Stimulated activated CD8-positive, alpha-beta memory T cell treated with anti-CD3 and anti-CD28 coated beads, Interleukin-7, amount 100 ng/mL, for 1 hour (primary cell): ENCODE data around the gene MDM4.
"Not testable (repeated sequence)": the region's sequence is repeated elsewhere in the genome, so short reads cannot be mapped to it uniquely, and the experiment has no call there.

Experiments
- DNase-seq, 2 donors: peaks; one replicate each; pipeline ENCODE4 v3.0.0-alpha.2; 2020; ENCODE audit warnings: low read depth in 2 of 2

The MDM4 gene

GRCh38 chr1:204562075-204562990 lies 46.1 kb downstream of the MDM4 start:
- DNase-seq: no peak

GRCh38 chr1:204563307-204563706 lies 47.1 kb downstream of the MDM4 start:
- no peak for DNase-seq

GRCh38 chr1:204563780-204564179 lies 47.6 kb downstream of the MDM4 start:
- no peak for DNase-seq

- DNase-seq: no peak
Observed at GRCh38 chr1:204564835-204565234, 48.6 kb downstream of the MDM4 start.

- peak in 1 of 2 donors; percentile 18 for DNase-seq
Observed at GRCh38 chr1:204565617-204566582, 49.7 kb downstream of the MDM4 start.

GRCh38 chr1:204566583-204566955 lies 50.4 kb downstream of the MDM4 start:
- no peak for DNase-seq

- DNase-seq: no peak
Observed at GRCh38 chr1:204567071-204567470, 50.9 kb downstream of the MDM4 start.

GRCh38 chr1:204568576-204569315 lies 52.5 kb downstream of the MDM4 start:
- DNase-seq: no peak

- no peak for DNase-seq
Observed at GRCh38 chr1:204569478-204569877, 53.3 kb downstream of the MDM4 start.

GRCh38 chr1:204570021-204570420 lies 53.8 kb downstream of the MDM4 start:
- not testable (repeated sequence) for DNase-seq

- DNase-seq: no peak
Observed at GRCh38 chr1:204571128-204571527, 54.9 kb downstream of the MDM4 start.

GRCh38 chr1:204571631-204572030 lies 55.4 kb downstream of the MDM4 start:
- no peak for DNase-seq

- no peak for DNase-seq
Observed at GRCh38 chr1:204572923-204573922, 57.0 kb downstream of the MDM4 start.

GRCh38 chr1:204574016-204574864 lies 58.0 kb downstream of the MDM4 start:
- DNase-seq: no peak

- no peak for DNase-seq
Observed at GRCh38 chr1:204574865-204575163, 58.6 kb downstream of the MDM4 start.

GRCh38 chr1:204575221-204576190 lies 59.3 kb downstream of the MDM4 start:
- DNase-seq: no peak

- no peak for DNase-seq
Observed at GRCh38 chr1:204576422-204576821, 60.2 kb downstream of the MDM4 start.

- no peak for DNase-seq
Observed at GRCh38 chr1:204577794-204578478, 61.7 kb downstream of the MDM4 start.
